Measurements from ENCODE around the gene LACTB.

The LACTB gene

GRCh38 chr15:63156086-63156710 is 34.5 kb downstream of the LACTB start:
- TF ChIP-seq CTCF (IDR thresholded peaks at IDR 0.05; ENCODE audit: insufficient read depth, low read depth, low read length, missing control alignments): no peak
- DNase-seq (ENCODE audit: low read depth): peak; percentile 38
- H3K4me3 ChIP-seq (ENCODE audit: low read depth, low read length): peak overlapping the region; percentile 86

GRCh38 chr15:63156755-63157117 is 35.1 kb downstream of the LACTB start:
- TF ChIP-seq CTCF (IDR thresholded peaks at IDR 0.05; ENCODE audit: insufficient read depth, low read depth, low read length, missing control alignments): no peak
- H3K4me3 ChIP-seq (ENCODE audit: low read depth, low read length): peak overlapping the region; percentile 86
- peak; percentile 58 for DNase-seq (ENCODE audit: low read depth)

GRCh38 chr15:63157118-63157843 is 35.6 kb downstream of the LACTB start, which contains the start of gene RPS27L:
TSS of gene RPS27L (minus strand) at chr15:63157477. CDS start at chr15:63157405, 72 bp downstream.
- no peak for TF ChIP-seq CTCF (IDR thresholded peaks at IDR 0.05; ENCODE audit: insufficient read depth, low read depth, low read length, missing control alignments)
- peak within 1 kb of the TSS; percentile 86 for H3K4me3 ChIP-seq (ENCODE audit: low read depth, low read length)
- DNase-seq (ENCODE audit: low read depth): peak; percentile 96

- H3K4me3 ChIP-seq (ENCODE audit: low read depth, low read length): peak overlapping the region; percentile 86
- DNase-seq (ENCODE audit: low read depth): peak; percentile 69
Observed at GRCh38 chr15:63157891-63158431, 36.3 kb downstream of the LACTB start.

GRCh38 chr15:63160638-63161037 is 39.0 kb downstream of the LACTB start:
- TF ChIP-seq CTCF (IDR thresholded peaks at IDR 0.05; ENCODE audit: insufficient read depth, low read depth, low read length, missing control alignments): no peak
- H3K4me3 ChIP-seq (ENCODE audit: low read depth, low read length): no peak overlapping the region
- DNase-seq (ENCODE audit: low read depth): no peak

More at GRCh38 chr15:63157891-63158431, 36.3 kb downstream of the LACTB start:
- TF ChIP-seq CTCF (IDR thresholded peaks at IDR 0.05; ENCODE audit: insufficient read depth, low read depth, low read length, missing control alignments): no peak

GRCh38 chr15:63163217-63163616 is 41.6 kb downstream of the LACTB start:
- no peak for DNase-seq (ENCODE audit: low read depth)
- no peak overlapping the region for H3K4me3 ChIP-seq (ENCODE audit: low read depth, low read length)
- TF ChIP-seq CTCF (IDR thresholded peaks at IDR 0.05; ENCODE audit: insufficient read depth, low read depth, low read length, missing control alignments): no peak
